Natural killer cell (primary cell): ENCODE measurements around the gene SCD5. TPM values are rescaled to one million over a fixed set of nuclear protein-coding genes. Genes with fewer than 3 reads are reported as not detected.

Experiments used
- ATAC-seq, 3 donors: fragments of 150-1000 bp in 2 of 3; fragments of 200-7000 bp in 1 of 3; cut with Tn5 transposase; 1 replicate in 1 of 3; 2 replicates in 2 of 3; pipeline ENCODE4 v1.10.0; 2021; ENCODE audit warnings: mild to moderate bottlenecking in 2 of 3, moderate library complexity in 2 of 3
- DNase-seq, 2 donors: peaks; one replicate each; pipeline versions ENCODE4 v3.0.0 to v3.0.0-alpha.2; 2013 to 2021; ENCODE audit warnings: mixed read lengths in 1 of 2
- H3K27ac ChIP-seq: one replicate; pipeline ENCODE4 v1.5.1; 2013; ENCODE audit warnings: mild to moderate bottlenecking, low read length
- H3K27me3 ChIP-seq: one replicate; pipeline ENCODE4 v1.6.1; 2013; ENCODE audit warnings: low read length; ENCODE audit not compliant: control insufficient read depth, insufficient read depth
- H3K36me3 ChIP-seq: one replicate; pipeline ENCODE4 v1.6.1; 2013; ENCODE audit warnings: low read length; ENCODE audit not compliant: control insufficient read depth, insufficient read depth
- H3K4me1 ChIP-seq: one replicate; pipeline ENCODE4 v1.6.1; 2013; ENCODE audit warnings: low read length; ENCODE audit not compliant: control insufficient read depth, insufficient read depth
- H3K4me3 ChIP-seq: one replicate; pipeline ENCODE4 v1.5.1; 2013; ENCODE audit warnings: low read length
- H3K9me3 ChIP-seq: one replicate; pipeline ENCODE4 v1.6.1; 2013; ENCODE audit warnings: low read length; ENCODE audit not compliant: control insufficient read depth, insufficient read depth
- H3K27ac Mint-ChIP-seq, 2 donors: one replicate each; pipeline ENCODE4 v1.8.0; 2022; ENCODE audit warnings: mild to moderate bottlenecking in 2 of 2, mixed read lengths in 2 of 2, moderate library complexity in 1 of 2
- H3K27me3 Mint-ChIP-seq, 2 donors: one replicate each; pipeline ENCODE4 v1.8.0; 2022; ENCODE audit warnings: low read depth in 2 of 2, mixed read lengths in 2 of 2
- H3K36me3 Mint-ChIP-seq: one replicate; pipeline ENCODE4 v1.8.0; 2022; ENCODE audit warnings: mixed read lengths
- H3K4me1 Mint-ChIP-seq, 2 donors: one replicate each; pipeline ENCODE4 v1.8.0; 2022; ENCODE audit warnings: mixed read lengths in 2 of 2
- H3K4me3 Mint-ChIP-seq: one replicate; pipeline ENCODE4 v1.8.0; 2022; ENCODE audit warnings: mild to moderate bottlenecking, moderate library complexity, mixed read lengths
- H3K9me3 Mint-ChIP-seq, 2 donors: one replicate each; pipeline ENCODE4 v1.8.0; 2022; ENCODE audit warnings: mixed read lengths in 2 of 2
- WGBS: methylation state at CpG from one replicate; pipeline ENCODE4 v1.1.7; 2013; ENCODE audit warnings: missing lambda C conversion rate; ENCODE audit not compliant: insufficient coverage; 5-methylcytosine and 5-hydroxymethylcytosine counted together
- intact Hi-C: fragments of 100-400 bp; cut with micrococcal nuclease; formaldehyde crosslinking; loops from one replicate; pipeline ENCODE4 v1.14.2; 2022
- total RNA-seq, 4 donors: library from RNA; stranded (reverse); fragments of 120-200 nt in 1 of 4; gene quantifications; one replicate each; pipeline versions ENCODE4 v1.2.3 to v1.2.4, GENCODE V29; 2013 to 2022
- TF ChIP-seq, protein P1 (sequence below): fragments of 200-600 bp; IDR thresholded peaks from one replicate; pipeline ENCODE4 v1.8.0; 2022; ENCODE audit warnings: antibody characterized with exemption

Gene SCD5
- total RNA-seq, 3 donors from 2014 or later (not counting 1 experiment from before 2014, with no cell fraction given): 8.9 to 11.6 (median 9.0) TPM

DNA sequence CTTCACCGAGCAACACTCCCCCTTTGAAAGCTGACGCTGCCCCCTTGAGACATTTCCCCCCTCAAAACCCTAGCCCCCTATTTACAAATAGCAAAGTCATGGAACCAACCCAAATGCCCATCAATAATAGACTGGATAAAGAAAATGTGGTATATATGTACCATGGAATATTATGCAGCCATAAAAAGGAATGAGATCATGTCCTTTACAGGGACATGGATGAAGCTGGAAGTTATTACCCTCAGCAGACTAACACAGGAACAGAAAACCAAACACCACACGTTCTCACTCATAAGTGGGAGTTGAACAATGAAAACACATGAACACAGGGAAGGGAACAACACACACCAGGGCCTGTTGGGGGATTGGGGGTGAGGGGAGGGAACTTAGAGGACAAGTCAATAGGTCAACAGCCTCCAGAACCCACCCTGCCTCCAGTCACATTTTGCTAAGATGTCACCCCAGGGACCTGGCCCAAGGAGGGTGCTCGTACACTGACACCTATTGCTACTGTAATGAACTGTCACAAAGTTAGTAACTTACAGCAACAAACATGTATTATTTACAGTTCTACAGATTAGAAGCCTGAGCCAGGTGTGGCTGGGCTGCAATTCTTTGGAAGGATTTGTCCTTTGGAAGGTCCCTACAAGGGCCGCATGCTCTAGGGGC is 20.6 kb downstream of the SCD5 start:
- H3K27ac ChIP-seq: no peak overlapping the region
- Mint-ChIP-seq H3K9me3 (no peaks in the 10 kb centered on the region), H3K4me1 (peaks cover 8 to 40% of the 10 kb centered on the region in 2 donors), H3K36me3 (no peaks in the 10 kb centered on the region), H3K4me3 (no peak overlapping the region), H3K27ac (no peak overlapping the region), H3K27me3 (no peaks in the 10 kb centered on the region)
- H3K4me1 ChIP-seq: no peaks in the 10 kb centered on the region
- TF ChIP-seq, protein P1, sequence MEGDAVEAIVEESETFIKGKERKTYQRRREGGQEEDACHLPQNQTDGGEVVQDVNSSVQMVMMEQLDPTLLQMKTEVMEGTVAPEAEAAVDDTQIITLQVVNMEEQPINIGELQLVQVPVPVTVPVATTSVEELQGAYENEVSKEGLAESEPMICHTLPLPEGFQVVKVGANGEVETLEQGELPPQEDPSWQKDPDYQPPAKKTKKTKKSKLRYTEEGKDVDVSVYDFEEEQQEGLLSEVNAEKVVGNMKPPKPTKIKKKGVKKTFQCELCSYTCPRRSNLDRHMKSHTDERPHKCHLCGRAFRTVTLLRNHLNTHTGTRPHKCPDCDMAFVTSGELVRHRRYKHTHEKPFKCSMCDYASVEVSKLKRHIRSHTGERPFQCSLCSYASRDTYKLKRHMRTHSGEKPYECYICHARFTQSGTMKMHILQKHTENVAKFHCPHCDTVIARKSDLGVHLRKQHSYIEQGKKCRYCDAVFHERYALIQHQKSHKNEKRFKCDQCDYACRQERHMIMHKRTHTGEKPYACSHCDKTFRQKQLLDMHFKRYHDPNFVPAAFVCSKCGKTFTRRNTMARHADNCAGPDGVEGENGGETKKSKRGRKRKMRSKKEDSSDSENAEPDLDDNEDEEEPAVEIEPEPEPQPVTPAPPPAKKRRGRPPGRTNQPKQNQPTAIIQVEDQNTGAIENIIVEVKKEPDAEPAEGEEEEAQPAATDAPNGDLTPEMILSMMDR: no peak
- intact Hi-C loops: no loop called here
- no peak for DNase-seq
- H3K36me3 ChIP-seq: no peaks in the 10 kb centered on the region
- H3K4me3 ChIP-seq: no peak overlapping the region
- ATAC-seq: no peak
- no peaks in the 10 kb centered on the region for H3K27me3 ChIP-seq
- no peaks in the 10 kb centered on the region for H3K9me3 ChIP-seq
- 98% methylated on average over 3 of the region's 5 CpGs for WGBS

DNA sequence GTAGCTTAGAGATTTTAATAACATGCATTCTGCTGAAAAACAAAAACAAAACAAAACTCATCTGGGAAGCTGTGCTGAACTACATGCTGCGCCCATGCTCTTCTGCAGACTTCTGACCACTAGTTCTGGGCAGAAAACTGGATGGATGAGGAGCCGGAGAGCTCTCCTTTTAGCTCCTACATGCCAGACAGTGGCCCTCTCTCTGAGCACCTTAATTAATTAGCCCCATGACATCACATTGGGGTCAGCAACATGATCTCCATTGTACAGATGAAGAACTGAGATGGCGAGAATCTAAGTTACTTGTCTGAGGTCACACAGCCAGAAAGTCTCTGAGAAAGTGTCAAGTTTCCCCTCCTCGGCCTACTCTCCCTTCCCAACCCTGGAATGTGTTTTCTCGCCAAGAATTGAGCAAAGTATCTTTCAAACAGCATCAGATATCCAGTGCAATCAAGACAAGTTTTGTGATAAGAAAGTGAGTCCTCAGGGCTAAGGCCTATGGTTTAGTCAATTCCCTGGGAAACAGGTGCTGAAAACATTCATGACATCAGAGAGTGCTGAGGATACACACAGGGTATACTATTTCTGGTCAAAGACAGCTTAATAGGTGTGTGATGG is 21.6 kb downstream of the SCD5 start:
- no peaks in the 10 kb centered on the region for H3K9me3 ChIP-seq
- H3K27me3 ChIP-seq: no peaks in the 10 kb centered on the region
- DNase-seq (no peak), ATAC-seq (no peak)
- H3K4me1 Mint-ChIP-seq: peaks cover 8 to 41% of the 10 kb centered on the region in 2 donors
- no peaks in the 10 kb centered on the region for H3K36me3 Mint-ChIP-seq
- H3K27me3 Mint-ChIP-seq: no peaks in the 10 kb centered on the region
- H3K4me3 Mint-ChIP-seq: no peak overlapping the region
- H3K9me3 Mint-ChIP-seq: no peaks in the 10 kb centered on the region
- H3K4me3 ChIP-seq: no peak overlapping the region
- H3K4me1 ChIP-seq: no peaks in the 10 kb centered on the region
- H3K36me3 ChIP-seq: no peaks in the 10 kb centered on the region
- TF ChIP-seq, protein P1: no peak
- WGBS: 96% methylated on average over 4 of the region's 5 CpGs
- H3K27ac Mint-ChIP-seq: no peak overlapping the region
- intact Hi-C loops: no loop called here
- H3K27ac ChIP-seq: no peak overlapping the region

- H3K4me3 ChIP-seq: no peak overlapping the region
Observed at GRCh38 chr4:82775243-82775642, 23.4 kb downstream of the SCD5 start.

More at GRCh38 chr4:82775243-82775642, 23.4 kb downstream of the SCD5 start:
- DNase-seq (no peak), ATAC-seq (no peak)
- Mint-ChIP-seq H3K36me3 (no peaks in the 10 kb centered on the region), H3K27me3 (no peaks in the 10 kb centered on the region), H3K4me1 (peaks cover 2 to 23% of the 10 kb centered on the region in 2 donors), H3K4me3 (no peak overlapping the region), H3K9me3 (no peaks in the 10 kb centered on the region), H3K27ac (no peak overlapping the region)
- intact Hi-C loops: no loop called here
- TF ChIP-seq, protein P1: no peak
- 94% methylated on average over 5 of the region's 5 CpGs for WGBS
- no peaks in the 10 kb centered on the region for H3K27me3 ChIP-seq
- H3K9me3 ChIP-seq: no peaks in the 10 kb centered on the region
- no peaks in the 10 kb centered on the region for H3K36me3 ChIP-seq
- H3K27ac ChIP-seq: no peak overlapping the region
- no peaks in the 10 kb centered on the region for H3K4me1 ChIP-seq
